Upper lobe of left lung (tissue), 4 donors: ENCODE results near the gene OLA1.

ENCODE experiments used
- CTCF ChIP-seq, 6 experiments: fragments of 450-650 bp in 4 of 6; fragments of 200-600 bp in 2 of 6; sonication (generic) in 2 of 6; IDR thresholded peaks; one replicate each; pipeline ENCODE4 v1.5.1; 2016 to 2019; ENCODE audit warnings: antibody characterized with exemption in 6 of 6
- POLR2A ChIP-seq, 4 donors: fragments of 450-650 bp; IDR thresholded peaks; one replicate each; pipeline ENCODE4 v1.5.1; 2016 to 2017; ENCODE audit warnings: antibody characterized with exemption in 4 of 4, mild to moderate bottlenecking in 2 of 4

DNA sequence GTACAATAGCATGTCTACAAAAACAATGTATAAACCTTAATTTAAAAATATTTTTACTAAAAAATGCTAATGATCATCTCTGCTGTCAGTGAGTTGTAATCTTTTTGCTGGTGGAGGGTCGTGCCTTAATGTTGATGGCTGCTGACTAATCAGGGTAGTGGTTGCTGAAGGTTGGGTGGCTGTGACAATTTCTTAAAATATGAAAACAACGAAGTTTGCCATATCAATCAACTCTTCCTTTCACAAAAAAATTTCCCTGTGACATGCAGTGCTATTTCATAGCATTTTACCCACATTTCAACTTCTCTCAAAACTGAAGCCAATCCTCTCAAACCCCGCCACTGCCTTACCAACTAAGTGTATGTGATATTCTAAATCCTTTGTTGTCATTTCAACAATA is 112.4 kb downstream of the OLA1 start:
- TF ChIP-seq POLR2A (IDR thresholded peaks at IDR 0.05) (no peak), CTCF (IDR thresholded peaks at IDR 0.05) (no peak)
